Stimulated activated CD8-positive, alpha-beta memory T cell treated with anti-CD3 and anti-CD28 coated beads, Interleukin-15, amount 100 ng/mL, for 4 hours (primary cell): ENCODE results near the gene SRP19.
A peak's percentile ranks its signal among the peaks of the same experiment; 100 is the strongest.
"Not testable (repeated sequence)": the region's sequence is repeated elsewhere in the genome, so short reads cannot be mapped to it uniquely, and the experiment has no call there.

Experiments
- DNase-seq, 2 donors: peaks; one replicate each; pipeline ENCODE4 v3.0.0-alpha.2; 2020; ENCODE audit warnings: low read depth in 2 of 2

Gene SRP19

GRCh38 chr5:112860929-112861637, at the start of gene SRP19:
SRP19 (plus strand) TSS chr5:112861287; CDS start chr5:112861377, 90 bp downstream.
- DNase-seq, result peak; percentile 80 to 82

GRCh38 chr5:112812549-112812948, 48.5 kb upstream of the SRP19 start:
- no peak for DNase-seq

- no peak for DNase-seq
Measured at GRCh38 chr5:112820246-112820645, 40.8 kb upstream of the SRP19 start.

- DNase-seq, result no peak
Measured at GRCh38 chr5:112822456-112822855, 38.6 kb upstream of the SRP19 start.

- DNase-seq, result no peak
Measured at GRCh38 chr5:112823181-112823580, 37.9 kb upstream of the SRP19 start.

- no peak for DNase-seq
Measured at GRCh38 chr5:112823656-112824055, 37.4 kb upstream of the SRP19 start.

- DNase-seq, result no peak
Measured at GRCh38 chr5:112824197-112824596, 36.9 kb upstream of the SRP19 start.

GRCh38 chr5:112830378-112830777, 30.7 kb upstream of the SRP19 start:
- no peak for DNase-seq

- no peak for DNase-seq
Measured at GRCh38 chr5:112833971-112834370, 27.1 kb upstream of the SRP19 start.

GRCh38 chr5:112844489-112844888, 16.6 kb upstream of the SRP19 start:
- DNase-seq, result no peak

GRCh38 chr5:112846556-112846955, 14.5 kb upstream of the SRP19 start:
- DNase-seq, result no peak

- DNase-seq, result no peak
Measured at GRCh38 chr5:112847306-112847705, 13.8 kb upstream of the SRP19 start.

- DNase-seq, result no peak
Measured at GRCh38 chr5:112848116-112848811, 12.8 kb upstream of the SRP19 start.

- no peak for DNase-seq
Measured at GRCh38 chr5:112849912-112850311, 11.2 kb upstream of the SRP19 start.

- no peak for DNase-seq
Measured at GRCh38 chr5:112854651-112855050, 6.4 kb upstream of the SRP19 start.

- DNase-seq, result no peak
Measured at GRCh38 chr5:112857866-112858265, 3.2 kb upstream of the SRP19 start.

- DNase-seq, result not testable (repeated sequence)
Measured at GRCh38 chr5:112860571-112860928, 537 bp upstream of the SRP19 start.

GRCh38 chr5:112861638-112861985, 525 bp downstream of the SRP19 start:
- no peak for DNase-seq

GRCh38 chr5:112862085-112862484, 998 bp downstream of the SRP19 start:
- DNase-seq, result no peak

GRCh38 chr5:112863549-112863948, 2.5 kb downstream of the SRP19 start:
- DNase-seq, result no peak

GRCh38 chr5:112865128-112865527, 4.0 kb downstream of the SRP19 start:
- no peak for DNase-seq

GRCh38 chr5:112866739-112867138, 5.7 kb downstream of the SRP19 start:
- DNase-seq, result no peak

GRCh38 chr5:112867411-112867810, 6.3 kb downstream of the SRP19 start:
- no peak for DNase-seq

GRCh38 chr5:112869948-112870347, 8.9 kb downstream of the SRP19 start:
- DNase-seq, result no peak
